D721Med (cell line): ENCODE measurements around the gene ADAMTSL1.

Source experiments
- DNase-seq: peaks from one replicate; pipeline ENCODE4 v3.0.0; 2011; ENCODE audit warnings: low spot score; ENCODE audit not compliant: insufficient read length
- FAIRE-seq: peaks from 2 replicates; lab custom pipeline; 2011; peaks lifted over from hg19 to GRCh38; lab: Jason Lieb, UNC
- TF ChIP-seq, protein P1 (sequence below): IDR thresholded peaks from 2 replicates; pipeline ENCODE4 v1.5.1; 2012; ENCODE audit warnings: mild to moderate bottlenecking, control low read depth; ENCODE audit not compliant: insufficient read depth; ENCODE audit errors: missing control alignments

The ADAMTSL1 gene

DNA sequence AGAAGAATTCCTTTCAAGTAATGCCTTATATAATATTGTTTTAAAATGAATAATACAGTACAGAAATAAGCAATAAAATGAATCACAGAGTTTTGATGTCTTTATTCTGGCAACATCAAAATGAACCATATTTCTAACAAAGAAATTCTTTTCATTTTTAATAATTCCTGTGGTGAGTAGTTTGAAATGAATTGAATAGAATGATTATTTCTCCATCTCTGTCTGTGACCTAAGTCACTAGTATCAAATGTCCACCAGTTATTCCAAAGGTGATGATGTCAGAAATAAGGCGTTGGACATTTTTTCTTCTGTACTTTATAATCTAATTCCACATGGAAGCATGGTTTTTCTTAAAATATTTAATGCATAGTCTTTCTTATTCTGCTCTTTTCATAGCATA, 106.2 kb downstream of the ADAMTSL1 start:
- FAIRE-seq (no peak), DNase-seq (no peak)
- TF ChIP-seq, protein P1, sequence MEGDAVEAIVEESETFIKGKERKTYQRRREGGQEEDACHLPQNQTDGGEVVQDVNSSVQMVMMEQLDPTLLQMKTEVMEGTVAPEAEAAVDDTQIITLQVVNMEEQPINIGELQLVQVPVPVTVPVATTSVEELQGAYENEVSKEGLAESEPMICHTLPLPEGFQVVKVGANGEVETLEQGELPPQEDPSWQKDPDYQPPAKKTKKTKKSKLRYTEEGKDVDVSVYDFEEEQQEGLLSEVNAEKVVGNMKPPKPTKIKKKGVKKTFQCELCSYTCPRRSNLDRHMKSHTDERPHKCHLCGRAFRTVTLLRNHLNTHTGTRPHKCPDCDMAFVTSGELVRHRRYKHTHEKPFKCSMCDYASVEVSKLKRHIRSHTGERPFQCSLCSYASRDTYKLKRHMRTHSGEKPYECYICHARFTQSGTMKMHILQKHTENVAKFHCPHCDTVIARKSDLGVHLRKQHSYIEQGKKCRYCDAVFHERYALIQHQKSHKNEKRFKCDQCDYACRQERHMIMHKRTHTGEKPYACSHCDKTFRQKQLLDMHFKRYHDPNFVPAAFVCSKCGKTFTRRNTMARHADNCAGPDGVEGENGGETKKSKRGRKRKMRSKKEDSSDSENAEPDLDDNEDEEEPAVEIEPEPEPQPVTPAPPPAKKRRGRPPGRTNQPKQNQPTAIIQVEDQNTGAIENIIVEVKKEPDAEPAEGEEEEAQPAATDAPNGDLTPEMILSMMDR = no peak

DNA sequence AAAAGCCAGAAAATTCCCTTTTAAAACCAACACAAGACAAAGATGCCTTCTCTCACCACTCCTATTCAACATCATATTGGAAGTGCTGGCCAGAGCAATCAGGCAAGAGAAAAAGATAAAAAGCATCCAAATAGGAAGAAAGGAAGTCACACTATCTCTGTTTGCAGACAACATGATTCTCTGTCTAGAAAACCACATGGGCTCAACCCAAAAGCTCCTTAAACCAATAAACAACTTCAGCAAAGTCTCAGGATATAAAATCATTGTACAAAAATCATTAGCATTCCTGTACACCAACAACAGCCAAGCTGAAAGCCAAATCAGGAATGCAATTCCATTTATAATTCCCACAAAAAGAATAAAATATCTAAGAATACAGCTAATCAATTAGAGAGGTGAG, 112.0 kb downstream of the ADAMTSL1 start:
- FAIRE-seq (no peak), DNase-seq (no peak)
- TF ChIP-seq, protein P1 = no peak

DNA sequence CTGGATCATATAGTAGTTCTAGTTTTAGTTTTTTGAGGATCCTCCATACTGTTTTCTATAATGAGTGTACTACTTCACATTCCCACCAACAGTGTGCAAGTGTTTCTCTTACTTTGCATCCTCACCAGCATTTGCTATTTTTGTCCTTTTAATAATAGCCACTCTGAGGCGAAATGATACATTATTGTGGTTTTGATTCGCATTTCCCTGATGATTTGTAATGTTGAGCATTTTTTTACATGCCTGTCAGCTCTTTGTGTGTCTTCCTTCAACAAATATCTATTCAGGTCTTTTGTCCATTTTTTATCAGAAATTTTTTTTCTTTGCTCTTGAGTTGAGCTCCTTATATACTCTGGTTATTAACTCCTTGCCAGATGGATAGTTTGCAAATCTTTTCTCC, 114.0 kb downstream of the ADAMTSL1 start:
- TF ChIP-seq, protein P1 = no peak
- DNase-seq (no peak), FAIRE-seq (no peak)

DNA sequence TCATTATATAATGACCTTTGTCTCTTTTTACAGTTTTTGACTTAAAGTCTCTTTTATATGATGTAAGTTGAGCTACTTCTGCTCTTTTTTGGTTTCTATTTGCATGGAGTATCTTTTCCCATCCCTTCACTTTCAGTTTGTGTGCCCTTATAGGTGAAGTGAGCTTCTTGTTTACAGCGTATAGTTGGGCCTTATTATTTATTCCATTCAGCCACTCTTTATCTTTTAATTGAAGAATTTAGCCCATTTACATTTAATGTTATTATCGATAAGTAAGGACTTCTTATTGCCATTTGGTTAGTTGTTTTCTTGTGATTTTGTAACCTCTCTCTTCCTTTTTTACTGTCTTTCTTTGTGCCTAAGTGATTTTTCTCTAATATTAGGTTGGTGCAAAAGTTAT, 117.3 kb downstream of the ADAMTSL1 start:
- no peak for FAIRE-seq
- TF ChIP-seq, protein P1 = no peak
- DNase-seq = no peak

DNA sequence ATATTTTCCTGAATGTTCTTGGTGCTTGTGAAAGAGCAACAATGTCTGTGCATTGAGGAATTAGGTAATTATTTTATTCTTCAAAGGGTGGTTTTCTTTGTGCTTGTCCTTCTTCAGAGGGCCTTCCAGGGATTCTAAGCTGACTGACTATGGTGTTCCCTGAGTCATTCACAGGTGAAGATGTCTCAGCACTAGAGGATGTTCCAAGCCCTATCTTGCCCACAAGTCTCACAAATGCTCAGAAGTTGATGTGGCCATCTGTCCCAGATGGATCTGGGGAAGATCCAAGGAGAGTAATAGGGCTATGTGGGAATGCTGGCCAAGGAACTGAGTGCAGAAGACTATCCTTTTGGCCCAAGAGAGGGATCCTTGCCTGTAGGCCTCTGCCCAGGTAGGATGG, 120.9 kb downstream of the ADAMTSL1 start:
- TF ChIP-seq, protein P1 = no peak
- no peak for FAIRE-seq

DNA sequence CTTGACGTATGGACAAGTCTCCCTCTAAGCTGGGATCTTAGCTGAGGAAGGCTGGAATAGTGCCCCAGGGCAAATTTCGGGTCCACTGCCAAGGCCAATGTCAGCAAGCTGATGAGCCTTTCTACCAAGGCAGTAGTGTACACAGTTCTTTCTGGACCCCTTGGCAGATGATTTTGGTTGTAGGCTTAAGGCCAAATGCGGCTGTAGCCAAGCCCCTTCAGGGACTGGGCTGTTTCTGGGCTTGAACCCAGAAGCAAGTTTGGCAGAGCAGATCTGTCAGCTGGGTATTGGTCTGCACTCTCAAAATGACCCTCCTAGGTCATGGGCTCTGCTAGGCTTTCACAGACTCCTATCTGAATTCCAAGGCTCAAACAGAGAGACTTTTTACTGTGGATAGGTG, 121.6 kb downstream of the ADAMTSL1 start:
- TF ChIP-seq, protein P1 = no peak
- no peak for DNase-seq
- FAIRE-seq = no peak

More for the DNA sequence above, 120.9 kb downstream of the ADAMTSL1 start:
- DNase-seq = no peak

DNA sequence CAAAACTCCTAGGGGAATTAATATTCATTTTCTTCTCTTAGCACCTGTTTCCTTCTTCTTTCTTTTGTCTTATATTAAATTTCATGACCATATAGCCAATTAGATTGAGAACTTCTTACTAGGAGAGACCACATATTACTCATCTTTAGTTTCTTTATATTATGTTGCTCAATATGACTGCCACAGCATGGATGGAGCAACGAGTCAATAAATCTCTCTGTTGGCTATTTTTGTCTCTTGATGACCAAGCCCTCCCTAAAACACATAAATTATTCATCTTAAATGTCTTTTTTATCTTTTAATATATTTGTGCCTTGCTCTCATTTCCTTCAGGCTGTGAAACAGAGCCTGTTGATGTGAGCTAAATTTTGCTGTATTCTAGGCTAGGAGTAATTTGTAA, 123.0 kb downstream of the ADAMTSL1 start:
- DNase-seq (no peak), FAIRE-seq (no peak)
- TF ChIP-seq, protein P1 = no peak
